AG04449 (cell line): ENCODE results near the gene CSTPP1.
"Not testable (repeated sequence)": the region's sequence is repeated elsewhere in the genome, so short reads cannot be mapped to it uniquely, and the experiment has no call there.

ENCODE experiments used
- CTCF ChIA-PET: fragments of 350-600 bp; formaldehyde crosslinking; extraction: SDS; loops from one replicate; lab custom pipeline; 2021; ENCODE audit warnings: antibody characterized with exemption; lab: Yijun Ruan, JAX
- POLR2A ChIA-PET: fragments of 400-600, 350-600 bp; formaldehyde crosslinking; extraction: SDS; loops from one replicate; lab custom pipeline; 2020; ENCODE audit warnings: antibody characterized with exemption, inconsistent platforms; lab: Yijun Ruan, JAX
- DNase-seq: peaks from one replicate; pipeline ENCODE4 v3.0.0-alpha.2; 2010; ENCODE audit warnings: low read depth, low spot score
- H3K4me3 ChIP-seq: 2 replicates; pipeline ENCODE4 v1.5.1; 2011; ENCODE audit warnings: low read depth, mild to moderate bottlenecking, control low read depth, low read length
- TF ChIP-seq, protein P1 (sequence below): IDR thresholded peaks from one replicate; pipeline ENCODE4 v1.5.1; 2011; ENCODE audit warnings: mild to moderate bottlenecking, moderate library complexity, low read length, control low read depth, inconsistent platforms; ENCODE audit not compliant: insufficient read depth; ENCODE audit errors: missing control alignments

The CSTPP1 gene

DNA sequence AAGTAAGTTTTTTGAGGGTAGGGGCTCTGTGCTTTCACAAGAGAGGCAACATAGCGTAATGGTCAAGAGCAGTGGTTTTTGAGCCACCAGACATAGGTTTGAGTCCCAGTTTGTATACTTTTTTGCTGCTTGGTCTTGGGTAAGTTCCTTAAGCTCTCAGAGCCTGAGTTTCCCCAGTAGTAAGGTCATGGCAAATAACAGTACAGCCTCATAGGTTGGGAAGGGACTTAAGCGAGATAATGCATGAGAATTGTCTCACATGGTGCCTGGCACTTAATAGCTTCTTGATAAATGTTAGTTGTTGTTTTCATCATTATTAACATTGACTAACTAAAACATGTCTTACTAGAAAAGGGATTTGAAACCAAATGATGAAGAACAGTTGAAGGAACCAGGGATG, 157.0 kb downstream of the CSTPP1 start:
- POLR2A ChIA-PET: no interaction called here
- CTCF ChIA-PET: interaction anchor here (1.4 kb wide), 1 partner anchor 24 kb away, joined by 3 read pairs; no protein-coding TSS in a partner anchor
- no peak for DNase-seq
- H3K4me3 ChIP-seq: no peak overlapping the region
- TF ChIP-seq, protein P1, sequence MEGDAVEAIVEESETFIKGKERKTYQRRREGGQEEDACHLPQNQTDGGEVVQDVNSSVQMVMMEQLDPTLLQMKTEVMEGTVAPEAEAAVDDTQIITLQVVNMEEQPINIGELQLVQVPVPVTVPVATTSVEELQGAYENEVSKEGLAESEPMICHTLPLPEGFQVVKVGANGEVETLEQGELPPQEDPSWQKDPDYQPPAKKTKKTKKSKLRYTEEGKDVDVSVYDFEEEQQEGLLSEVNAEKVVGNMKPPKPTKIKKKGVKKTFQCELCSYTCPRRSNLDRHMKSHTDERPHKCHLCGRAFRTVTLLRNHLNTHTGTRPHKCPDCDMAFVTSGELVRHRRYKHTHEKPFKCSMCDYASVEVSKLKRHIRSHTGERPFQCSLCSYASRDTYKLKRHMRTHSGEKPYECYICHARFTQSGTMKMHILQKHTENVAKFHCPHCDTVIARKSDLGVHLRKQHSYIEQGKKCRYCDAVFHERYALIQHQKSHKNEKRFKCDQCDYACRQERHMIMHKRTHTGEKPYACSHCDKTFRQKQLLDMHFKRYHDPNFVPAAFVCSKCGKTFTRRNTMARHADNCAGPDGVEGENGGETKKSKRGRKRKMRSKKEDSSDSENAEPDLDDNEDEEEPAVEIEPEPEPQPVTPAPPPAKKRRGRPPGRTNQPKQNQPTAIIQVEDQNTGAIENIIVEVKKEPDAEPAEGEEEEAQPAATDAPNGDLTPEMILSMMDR: no peak

DNA sequence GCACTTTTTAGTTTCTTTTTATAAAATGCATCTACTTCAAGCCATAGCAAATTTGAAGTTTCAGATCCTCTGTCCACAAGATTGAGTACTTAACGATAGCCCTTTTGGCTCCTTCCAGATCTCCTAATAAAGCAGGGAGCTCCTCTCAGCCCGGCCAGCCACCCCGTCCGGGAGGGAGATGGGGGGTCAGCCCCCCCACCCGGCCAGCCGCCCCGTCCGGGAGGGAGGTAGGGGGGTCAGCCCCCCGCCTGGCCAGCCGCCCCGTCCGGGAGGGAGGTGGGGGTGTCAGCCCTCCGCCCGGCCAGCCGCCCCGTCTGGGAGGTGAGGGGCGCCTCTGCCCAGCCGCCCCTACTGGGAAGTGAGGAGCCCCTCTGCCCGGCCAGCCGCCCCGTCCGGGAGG, 160.3 kb downstream of the CSTPP1 start:
- H3K4me3 ChIP-seq, POLR2A ChIA-PET, DNase-seq, CTCF ChIA-PET: not testable (repeated sequence)

DNA sequence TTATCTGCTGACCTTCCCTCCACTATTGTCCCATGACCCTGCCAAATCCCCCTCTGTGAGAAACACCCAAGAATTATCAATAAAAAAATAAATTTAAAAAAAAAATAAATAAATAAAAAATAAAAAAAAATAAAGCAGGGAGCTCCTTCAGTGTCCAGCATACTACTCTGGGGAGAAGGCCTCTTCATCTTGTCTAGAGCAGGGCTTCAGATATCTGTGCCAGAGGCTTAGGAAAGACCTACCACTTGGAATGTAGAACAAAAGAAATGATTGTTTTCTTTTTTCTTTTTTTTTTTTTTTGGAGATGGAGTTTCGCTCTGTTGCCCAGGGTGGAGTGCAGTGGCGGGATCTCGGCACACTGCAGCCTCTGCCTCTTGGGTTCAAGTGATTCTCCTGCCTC, 161.7 kb downstream of the CSTPP1 start:
- CTCF ChIA-PET, H3K4me3 ChIP-seq, POLR2A ChIA-PET: not testable (repeated sequence)

DNA sequence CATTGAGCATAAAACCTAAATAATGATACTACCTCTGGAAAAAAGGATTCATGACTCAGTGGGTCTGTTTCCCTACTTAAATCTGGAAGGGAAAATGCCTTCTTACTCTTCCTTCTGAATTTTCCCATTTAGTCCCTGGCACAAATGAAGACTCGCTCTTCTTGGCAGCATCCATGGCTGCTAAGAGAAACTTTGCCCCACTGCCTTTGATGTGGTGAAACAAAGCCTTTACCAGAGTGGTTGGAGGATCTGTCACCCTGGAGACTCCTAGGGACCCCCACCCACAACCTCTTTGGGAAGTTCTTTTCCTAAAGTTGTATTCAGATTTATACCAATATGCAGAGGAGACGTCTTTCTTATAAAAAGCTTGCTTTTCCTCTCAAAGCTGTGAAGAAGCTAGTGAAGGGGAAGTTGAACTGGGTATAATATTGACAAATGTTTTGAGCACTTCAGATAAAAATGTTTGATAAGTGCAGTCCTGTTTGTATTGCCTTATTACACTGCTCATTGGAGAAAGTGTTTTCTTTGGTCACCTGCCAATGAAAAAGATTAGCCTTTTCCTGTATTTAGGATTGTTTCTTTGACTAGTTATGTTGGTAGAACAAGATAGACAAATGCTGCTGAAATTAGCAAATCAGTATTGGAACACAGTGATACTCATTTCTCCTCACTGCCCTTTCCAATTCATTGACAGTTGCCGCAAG, 162.8 kb downstream of the CSTPP1 start:
- no peak overlapping the region for H3K4me3 ChIP-seq
- ChIA-PET POLR2A (no interaction called here), CTCF (no interaction called here)
- TF ChIP-seq, protein P1: no peak
- no peak for DNase-seq

More for the DNA sequence above, 161.7 kb downstream of the CSTPP1 start:
- not testable (repeated sequence) for DNase-seq

DNA sequence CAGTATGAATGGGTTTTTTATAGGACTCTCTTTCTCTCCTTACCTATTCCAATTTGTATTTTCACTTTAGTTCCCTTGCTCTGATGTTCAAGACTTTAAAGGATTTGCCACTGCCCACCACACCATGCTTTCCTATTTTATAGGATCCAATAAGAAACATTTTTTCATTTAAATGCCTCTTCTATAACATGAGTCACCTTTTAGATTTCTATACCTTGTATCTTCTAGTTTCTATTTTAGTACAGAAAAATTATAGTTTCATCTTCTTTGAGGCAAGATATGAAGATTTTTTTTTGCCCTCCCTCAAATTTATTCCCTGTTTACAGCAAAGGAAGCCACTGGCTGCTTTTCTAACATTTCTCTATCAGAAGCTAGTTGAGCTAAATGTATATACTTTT, 163.4 kb downstream of the CSTPP1 start:
- POLR2A ChIA-PET: no interaction called here
- no peak overlapping the region for H3K4me3 ChIP-seq
- no peak for DNase-seq
- CTCF ChIA-PET: no interaction called here
- TF ChIP-seq, protein P1: no peak

DNA sequence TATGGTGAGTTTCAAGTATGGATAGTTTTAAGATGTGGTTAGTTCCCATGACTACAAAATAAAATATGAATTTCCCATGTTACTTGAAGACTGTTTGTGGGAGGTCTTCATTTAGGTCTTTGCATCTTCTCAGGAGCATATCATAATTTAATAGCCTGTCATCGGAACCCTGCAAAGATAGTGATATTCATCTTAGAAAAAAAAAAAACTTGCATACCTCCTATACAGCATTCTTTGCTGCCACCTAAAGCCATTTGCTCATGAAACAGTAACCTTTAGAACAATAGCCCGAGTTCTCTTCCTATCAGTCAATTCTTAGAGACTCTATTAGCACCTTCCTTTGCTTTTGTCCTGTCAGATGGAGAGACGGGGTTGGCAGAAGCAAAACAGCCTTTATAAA, 164.8 kb downstream of the CSTPP1 start:
- DNase-seq: no peak
- POLR2A ChIA-PET: no interaction called here
- H3K4me3 ChIP-seq: no peak overlapping the region
- CTCF ChIA-PET: no interaction called here
- TF ChIP-seq, protein P1: no peak

DNA sequence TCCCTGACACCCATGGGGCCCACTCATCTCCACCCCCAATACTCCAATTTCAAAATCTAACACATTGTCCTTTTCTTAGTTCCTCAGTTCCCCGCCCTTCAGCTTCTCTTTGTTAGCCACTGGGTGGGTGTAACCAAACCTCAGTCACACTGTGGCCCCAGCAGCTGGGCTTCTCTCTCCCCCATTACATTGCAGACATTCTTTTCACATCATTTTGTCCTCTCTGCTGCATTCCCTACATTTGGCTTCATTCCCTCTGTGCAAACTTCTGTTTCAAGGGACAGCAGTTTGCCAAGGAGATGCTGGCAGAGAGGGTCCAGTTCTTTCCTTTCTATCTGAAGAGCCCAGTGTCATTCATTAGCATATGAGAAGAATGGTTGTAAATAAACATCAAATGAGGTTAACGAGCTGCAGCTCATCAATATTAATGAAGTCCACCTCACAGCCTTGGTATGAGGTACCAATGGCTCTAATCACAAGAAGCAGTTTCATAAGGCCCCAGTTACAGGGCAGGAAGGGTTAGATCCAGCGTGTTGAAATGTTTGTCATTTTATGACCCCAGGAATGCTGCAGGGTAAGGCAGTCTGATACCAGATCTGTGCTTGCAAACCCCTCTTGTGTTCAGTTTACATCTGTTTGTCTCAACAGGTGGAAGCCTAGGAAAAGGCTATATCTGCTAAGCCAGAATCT, 167.8 kb downstream of the CSTPP1 start:
- no peak overlapping the region for H3K4me3 ChIP-seq
- ChIA-PET CTCF (interaction anchor here (1.3 to 2.8 kb wide), 2 partner anchors 48 to 188 kb away, joined by 4 to 12 read pairs; no protein-coding TSS in a partner anchor), POLR2A (interaction anchor here (0.7 kb wide), 1 partner anchor 239 kb away, joined by 4 read pairs; no protein-coding TSS in a partner anchor)
- peak; percentile 16 for DNase-seq
- TF ChIP-seq, protein P1: no peak
